H9 (cell line): Measurements from ENCODE around the gene FAM83C. TPM values are rescaled to one million over a fixed set of nuclear protein-coding genes. Genes with fewer than 3 reads are reported as not detected.
A peak's percentile ranks its signal among the peaks of the same experiment; 100 is the strongest.

Source experiments
- DNase-seq: peaks from one replicate; pipeline ENCODE4 v3.0.0-alpha.2; 2017
- H2AFZ ChIP-seq: one replicate; pipeline ENCODE4 v1.6.1; 2013; ENCODE audit warnings: mild to moderate bottlenecking, low read length, control low read depth, moderate library complexity
- H2AK5ac ChIP-seq: 2 replicates; pipeline ENCODE4 v1.6.1; 2013; ENCODE audit warnings: low read length, control low read depth, mixed read lengths; ENCODE audit not compliant: insufficient read length
- H2BK120ac ChIP-seq: one replicate; pipeline ENCODE4 v1.6.1; 2013; ENCODE audit warnings: low read depth, mild to moderate bottlenecking, low read length, control low read depth, inconsistent platforms; ENCODE audit not compliant: poor library complexity, severe bottlenecking
- H2BK12ac ChIP-seq: 2 replicates; pipeline ENCODE4 v1.6.1; 2013; ENCODE audit warnings: low read length, control low read depth, mixed read lengths, low read depth; ENCODE audit not compliant: insufficient read length
- H2BK15ac ChIP-seq: 2 replicates; pipeline ENCODE4 v1.6.1; 2013; ENCODE audit warnings: low read depth, low read length, control low read depth
- H2BK20ac ChIP-seq: one replicate; pipeline ENCODE4 v1.6.1; 2013; ENCODE audit warnings: low read depth, mild to moderate bottlenecking, low read length, control low read depth, inconsistent platforms; ENCODE audit not compliant: poor library complexity, severe bottlenecking
- H2BK5ac ChIP-seq: 2 replicates; pipeline ENCODE4 v1.6.1; 2013; ENCODE audit warnings: low read length, control low read depth, mixed read lengths; ENCODE audit not compliant: insufficient read length
- H3K14ac ChIP-seq: 2 replicates; pipeline ENCODE4 v1.6.1; 2013; ENCODE audit warnings: low read length, control low read depth; ENCODE audit not compliant: insufficient read depth
- H3K18ac ChIP-seq: 2 replicates; pipeline ENCODE4 v1.6.1; 2013; ENCODE audit warnings: low read depth, mild to moderate bottlenecking, mixed read lengths, low read length, control low read depth; ENCODE audit not compliant: insufficient read length
- H3K23ac ChIP-seq: 2 replicates; pipeline ENCODE4 v1.6.1; 2013; ENCODE audit warnings: low read length, control low read depth, mixed read lengths, low read depth; ENCODE audit not compliant: insufficient read length
- H3K23me2 ChIP-seq: 2 replicates; pipeline ENCODE4 v1.6.1; 2013; ENCODE audit warnings: low read depth, mild to moderate bottlenecking, mixed read lengths, low read length, control low read depth; ENCODE audit not compliant: insufficient read length, poor library complexity, severe bottlenecking
- H3K27ac ChIP-seq: 2 replicates; pipeline ENCODE4 v1.5.1; 2013; ENCODE audit warnings: low read length, control low read depth, mixed read lengths, low read depth; ENCODE audit not compliant: insufficient read length
- H3K27me3 ChIP-seq: 2 replicates; pipeline ENCODE4 v1.6.1; 2013; ENCODE audit warnings: low read length, control low read depth, inconsistent platforms; ENCODE audit not compliant: insufficient read depth
- H3K4ac ChIP-seq: 2 replicates; pipeline ENCODE4 v1.6.1; 2013; ENCODE audit warnings: low read depth, mild to moderate bottlenecking, control low read depth, inconsistent platforms, low read length, moderate library complexity
- H3K4me1 ChIP-seq: 2 replicates; pipeline ENCODE4 v1.6.1; 2013; ENCODE audit warnings: low read length, control low read depth, inconsistent platforms; ENCODE audit not compliant: insufficient read depth
- H3K4me2 ChIP-seq: 2 replicates; pipeline ENCODE4 v1.6.1; 2013; ENCODE audit warnings: low read length, control low read depth, mixed read lengths; ENCODE audit not compliant: insufficient read length, insufficient read depth
- H3K56ac ChIP-seq: 2 replicates; pipeline ENCODE4 v1.6.1; 2013; ENCODE audit warnings: low read depth, mild to moderate bottlenecking, mixed read lengths, low read length, control low read depth; ENCODE audit not compliant: insufficient read length
- H3K79me1 ChIP-seq: 2 replicates; pipeline ENCODE4 v1.6.1; 2013; ENCODE audit warnings: low read depth, mild to moderate bottlenecking, moderate library complexity, low read length, control low read depth, inconsistent platforms; ENCODE audit not compliant: insufficient read depth, poor library complexity, severe bottlenecking
- H3K79me2 ChIP-seq: 2 replicates; pipeline ENCODE4 v1.6.1; 2013; ENCODE audit warnings: low read length, control low read depth, inconsistent platforms; ENCODE audit not compliant: insufficient read depth
- H3K9ac ChIP-seq: 2 replicates; pipeline ENCODE4 v1.6.1; 2013; ENCODE audit warnings: low read length, control low read depth, mixed read lengths; ENCODE audit not compliant: insufficient read length; ENCODE audit errors: extremely low read depth
- H3K9me3 ChIP-seq: one replicate; pipeline ENCODE4 v1.6.1; 2013; ENCODE audit warnings: low read depth, low read length, inconsistent platforms; ENCODE audit not compliant: control insufficient read depth
- H3T11ph ChIP-seq: one replicate; pipeline ENCODE4 v1.6.1; 2013; ENCODE audit warnings: mild to moderate bottlenecking, low read length, control low read depth, inconsistent platforms
- H4K20me1 ChIP-seq: one replicate; pipeline ENCODE4 v1.6.1; 2013; ENCODE audit not compliant: control insufficient read depth, insufficient read length, insufficient read depth
- H4K5ac ChIP-seq: 2 replicates; pipeline ENCODE4 v1.6.1; 2013; ENCODE audit warnings: low read depth, mild to moderate bottlenecking, mixed read lengths, low read length, control low read depth; ENCODE audit not compliant: insufficient read length
- H4K8ac ChIP-seq: replicated peaks from 2 replicates; pipeline ENCODE4 v1.6.1; 2013; ENCODE audit warnings: low read length, control low read depth, mixed read lengths, low read depth; ENCODE audit not compliant: insufficient read length
- H4K91ac ChIP-seq: 2 replicates; pipeline ENCODE4 v1.6.1; 2013; ENCODE audit warnings: low read depth, mild to moderate bottlenecking, moderate library complexity, mixed read lengths, low read length, control low read depth; ENCODE audit not compliant: insufficient read length
- H3K27ac Mint-ChIP-seq, 3 experiments: 2 replicates in 2 of 3; 3 replicates in 1 of 3; pipeline ENCODE4 v1.8.0; 2020 to 2021; ENCODE audit warnings: mixed read lengths in 3 of 3, mild to moderate bottlenecking in 1 of 3, moderate library complexity in 1 of 3
- H3K27me3 Mint-ChIP-seq: 2 replicates; pipeline ENCODE4 v1.8.0; 2021; ENCODE audit warnings: low read depth, mild to moderate bottlenecking, moderate library complexity, mixed read lengths
- H3K36me3 Mint-ChIP-seq, 3 experiments: 2 replicates in 2 of 3; 3 replicates in 1 of 3; pipeline ENCODE4 v1.8.0; 2020 to 2021; ENCODE audit warnings: low read depth in 3 of 3, mixed read lengths in 3 of 3; ENCODE audit not compliant: insufficient read depth in 1 of 3
- H3K4me1 Mint-ChIP-seq, 2 experiments: 2 replicates each; pipeline ENCODE4 v1.8.0; 2020; ENCODE audit warnings: mixed read lengths in 2 of 2
- H3K4me3 Mint-ChIP-seq, 2 experiments: 2 replicates in 1 of 2; 3 replicates in 1 of 2; pipeline ENCODE4 v1.8.0; 2020 to 2021; ENCODE audit warnings: mild to moderate bottlenecking in 2 of 2, mixed read lengths in 2 of 2, moderate library complexity in 1 of 2
- H3K9me3 Mint-ChIP-seq, 2 experiments: 2 replicates in 1 of 2; 3 replicates in 1 of 2; pipeline ENCODE4 v1.8.0; 2020; ENCODE audit warnings: mild to moderate bottlenecking in 2 of 2, mixed read lengths in 2 of 2, moderate library complexity in 1 of 2
- CTCF ChIP-seq: fragments of 200-600 bp; sonication (generic); conservative IDR thresholded peaks from 3 replicates; pipeline ENCODE4 v1.8.0; 2021; ENCODE audit warnings: antibody characterized with exemption, mild to moderate bottlenecking
- WGBS: extraction: QIAGEN DNeasy Blood & Tissue Kit; methylation state at CpG from one replicate; pipeline ENCODE4 v1.1.7; 2013; ENCODE audit warnings: missing lambda C conversion rate, low lambda C conversion rate, mixed read lengths; ENCODE audit not compliant: insufficient read length; ENCODE audit errors: extremely low coverage; 5-methylcytosine and 5-hydroxymethylcytosine counted together
- total RNA-seq: library from RNA; stranded (reverse); gene quantifications from 2 replicates; pipeline ENCODE4 v1.2.1, GENCODE V29; 2021

The FAM83C gene
- total RNA-seq, 1 experiment from 2014 or later, result not detected

DNA sequence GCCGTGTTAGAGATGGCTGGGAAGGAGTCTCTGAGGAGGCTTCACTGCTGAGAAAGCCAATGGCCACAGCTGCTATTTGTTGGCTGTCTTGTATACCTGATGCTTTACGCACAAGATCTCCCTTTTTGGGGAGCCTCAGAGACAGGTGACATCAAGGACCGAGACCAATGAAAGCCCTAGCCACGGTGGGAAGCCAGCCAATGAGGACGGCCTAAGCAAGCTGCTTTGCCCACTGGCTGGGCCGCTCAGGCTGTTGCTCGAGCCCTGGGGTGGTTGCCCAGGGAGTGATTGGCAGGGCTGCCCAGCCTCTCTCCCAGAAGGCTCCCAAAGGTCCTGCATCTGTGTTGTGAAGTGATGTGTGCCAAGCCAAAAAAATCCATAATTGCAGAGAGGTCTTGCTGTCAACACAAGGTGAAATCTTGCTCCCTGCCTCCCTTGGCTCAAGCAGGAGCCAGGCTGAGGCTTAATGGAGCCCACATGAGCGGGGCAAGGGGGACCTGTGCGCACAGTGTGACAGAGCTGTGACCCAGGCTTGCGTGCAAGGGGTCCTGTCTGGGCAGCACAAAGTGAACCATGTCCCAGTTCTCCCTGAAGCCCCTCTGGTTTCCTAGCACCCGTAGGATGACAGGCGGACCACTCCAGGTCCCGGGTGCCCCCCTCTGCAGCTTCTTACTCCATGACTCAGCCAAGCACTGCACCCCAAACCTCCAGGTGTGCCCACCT, 18.6 kb downstream of the FAM83C start:
- no peak overlapping the region for H2AK5ac ChIP-seq
- no peak overlapping the region for H3K9ac ChIP-seq
- H3K79me1 ChIP-seq, result no peaks in the 10 kb centered on the region
- Mint-ChIP-seq H3K36me3 (peaks cover 2 to 49% (median 37%) of the 10 kb centered on the region in 3 experiments; a peak in 6 of 7 replicates), H3K27ac (peak overlapping the region in 2 of 3 experiments; percentile 21 to 94; a peak in 2 of 7 replicates), H3K9me3 (no peaks in the 10 kb centered on the region; a peak in 2 of 5 replicates), H3K27me3 (no peaks in the 10 kb centered on the region; the same call in 1 of the 2 replicates), H3K4me1 (peaks cover 28 to 41% of the 10 kb centered on the region in 2 experiments), H3K4me3 (no peak overlapping the region)
- no peak overlapping the region for H2BK20ac ChIP-seq
- H3K27ac ChIP-seq, result no peak overlapping the region
- H3K23me2 ChIP-seq, result peaks cover 7% of the 10 kb centered on the region
- H3T11ph ChIP-seq, result no peak overlapping the region
- no peaks in the 10 kb centered on the region; the same call in 1 of the 2 replicates for H3K4me1 ChIP-seq
- no peaks in the 10 kb centered on the region for H4K20me1 ChIP-seq
- TF ChIP-seq CTCF, result no peak
- DNase-seq, result peak; percentile 88
- H3K4ac ChIP-seq, result no peak overlapping the region
- no peak overlapping the region for H2BK120ac ChIP-seq
- H4K5ac ChIP-seq, result no peak overlapping the region
- no peak overlapping the region for H3K4me2 ChIP-seq
- H3K14ac ChIP-seq, result no peak overlapping the region
- no peak overlapping the region for H3K23ac ChIP-seq
- H2BK15ac ChIP-seq, result no peak overlapping the region
- H3K18ac ChIP-seq, result no peak overlapping the region
- no peak overlapping the region for H2AFZ ChIP-seq
- H3K9me3 ChIP-seq, result no peaks in the 10 kb centered on the region
- no CpG with 5 or more reads among the region's 13 CpGs for WGBS
- no peaks in the 10 kb centered on the region for H3K27me3 ChIP-seq
- H2BK5ac ChIP-seq, result no peak overlapping the region
- H3K79me2 ChIP-seq, result no peaks in the 10 kb centered on the region
- no peak overlapping the region for H4K91ac ChIP-seq
- H4K8ac ChIP-seq, result no peak overlapping the region
- no peak overlapping the region for H3K56ac ChIP-seq
- no peak overlapping the region for H2BK12ac ChIP-seq
